ENCODE results near the gene OR10G8. TPM values are rescaled to one million over a fixed set of nuclear protein-coding genes. Genes with fewer than 3 reads are reported as not detected.

The OR10G8 gene
- total RNA-seq, 2 experiments from 2014 or later = not detected

GRCh38 chr11:124072147-124072546 is 45.5 kb downstream of the OR10G8 start:
- intact Hi-C loops (cut with micrococcal nuclease; ENCODE audit: unreplicated experiment) = loop anchor here (5.0 kb wide), 2 partner anchors 330 to 515 kb away; no protein-coding TSS in a partner anchor
- no peaks in the 10 kb centered on the region for H4K20me1 ChIP-seq (ENCODE audit: insufficient read depth, low read length)
- TF ChIP-seq CTCF (conservative IDR thresholded peaks at IDR 0.05; ENCODE audit: low read length) = no peak
- TF ChIP-seq EZH2phosphoT487 (IDR thresholded peaks at IDR 0.05; ENCODE audit: borderline replicate concordance, low read depth, low read length) = no peak
- peaks cover 21% of the 10 kb centered on the region for H3K4me1 ChIP-seq (ENCODE audit: insufficient read depth, low read length, poor library complexity, severe bottlenecking)
- POLR2A ChIA-PET = interaction anchor here (0.6 kb wide), 1 partner anchor 117 kb away, joined by 3 read pairs; no protein-coding TSS in a partner anchor
- no peak overlapping the region for H3K27ac ChIP-seq (ENCODE audit: low read depth, low read length, poor library complexity, severe bottlenecking)
- H3K36me3 ChIP-seq (ENCODE audit: insufficient read depth, low read length) = no peaks in the 10 kb centered on the region
- H3K4me2 ChIP-seq (ENCODE audit: low read length) = no peak overlapping the region
- CTCF ChIA-PET (ENCODE audit: unreplicated experiment) = interaction anchor here (0.9 to 1.0 kb wide), 2 partner anchors 258 to 513 kb away, joined by 5 read pairs; no protein-coding TSS in a partner anchor
- H3K9me2 ChIP-seq (ENCODE audit: insufficient read depth, low read length) = no peaks in the 10 kb centered on the region
- H3K4me3 ChIP-seq (ENCODE audit: low read depth, low read length, poor library complexity, severe bottlenecking) = no peak overlapping the region
- BruUV-seq (replicated peaks) = no TSS peak
- no peaks in the 10 kb centered on the region for H3K9me3 ChIP-seq (ENCODE audit: low read length)
- no peak overlapping the region for H2AFZ ChIP-seq (ENCODE audit: low read length)
- no peaks in the 10 kb centered on the region for H3K79me2 ChIP-seq (ENCODE audit: insufficient read depth, low read depth, low read length)
- DNase-seq (ENCODE audit: low spot score) = no peak

- POLR2A ChIA-PET = interaction anchor here (0.6 to 1.6 kb wide), 3 partner anchors 9 to 120 kb away, joined by 3 to 4 read pairs (median 3); no protein-coding TSS in a partner anchor
These were observed 48.0 kb downstream of the OR10G8 start for GRCh38 chr11:124074554-124074953.

More at GRCh38 chr11:124074554-124074953, 48.0 kb downstream of the OR10G8 start:
- H3K36me3 ChIP-seq (ENCODE audit: insufficient read depth, low read length) = no peaks in the 10 kb centered on the region
- no peaks in the 10 kb centered on the region for H4K20me1 ChIP-seq (ENCODE audit: insufficient read depth, low read length)
- CTCF ChIA-PET (ENCODE audit: unreplicated experiment) = no interaction called here
- no peak for DNase-seq (ENCODE audit: low spot score)
- BruUV-seq (replicated peaks) = no TSS peak
- H3K9me3 ChIP-seq (ENCODE audit: low read length) = no peaks in the 10 kb centered on the region
- H3K9me2 ChIP-seq (ENCODE audit: insufficient read depth, low read length) = no peaks in the 10 kb centered on the region
- H3K4me2 ChIP-seq (ENCODE audit: low read length) = no peak overlapping the region
- H3K27ac ChIP-seq (ENCODE audit: low read depth, low read length, poor library complexity, severe bottlenecking) = no peak overlapping the region
- H2AFZ ChIP-seq (ENCODE audit: low read length) = no peak overlapping the region
- no peaks in the 10 kb centered on the region for H3K79me2 ChIP-seq (ENCODE audit: insufficient read depth, low read depth, low read length)
- no peak overlapping the region for H3K4me3 ChIP-seq (ENCODE audit: low read depth, low read length, poor library complexity, severe bottlenecking)
- no peak for TF ChIP-seq CTCF (conservative IDR thresholded peaks at IDR 0.05; ENCODE audit: low read length)
- TF ChIP-seq EZH2phosphoT487 (IDR thresholded peaks at IDR 0.05; ENCODE audit: borderline replicate concordance, low read depth, low read length) = no peak
- peaks cover 20% of the 10 kb centered on the region for H3K4me1 ChIP-seq (ENCODE audit: insufficient read depth, low read length, poor library complexity, severe bottlenecking)
- intact Hi-C loops (cut with micrococcal nuclease; ENCODE audit: unreplicated experiment) = loop anchor here (5.0 kb wide), 2 partner anchors 328 to 513 kb away; no protein-coding TSS in a partner anchor
